HepG2 (cell line): ENCODE data around the gene TSPAN31. TPM values are rescaled to one million over a fixed set of nuclear protein-coding genes. Genes with fewer than 3 reads are reported as not detected.

Experiments used
- ATAD3A ChIP-seq: sonication (generic); formaldehyde crosslinking; IDR thresholded peaks from 2 replicates; pipeline ENCODE4 v1.4.0; 2020; ENCODE audit warnings: missing genetic modification reagents
- JDP2 ChIP-seq: sonication (generic); formaldehyde crosslinking; IDR thresholded peaks from 2 replicates; pipeline ENCODE4 v1.8.1; 2022; ENCODE audit warnings: missing genetic modification reagents, borderline replicate concordance
- KLF6 ChIP-seq: IDR thresholded peaks from 2 replicates; pipeline ENCODE4 v1.8.0; 2016; ENCODE audit warnings: missing biosample characterization, missing genetic modification reagents
- MED1 ChIP-seq: sonication (generic); formaldehyde crosslinking; IDR thresholded peaks from 2 replicates; pipeline ENCODE4 v1.4.0; 2020; ENCODE audit warnings: missing genetic modification reagents
- NFATC3 ChIP-seq: sonication (generic); formaldehyde crosslinking; IDR thresholded peaks from 2 replicates; pipeline ENCODE4 v1.5.1; 2020; ENCODE audit warnings: mild to moderate bottlenecking, missing genetic modification reagents
- NR2F6 ChIP-seq, 2 experiments: IDR thresholded peaks; 2 replicates each; pipeline ENCODE4 v1.6.1; 2016; ENCODE audit warnings: antibody characterized with exemption in 1 of 2, mild to moderate bottlenecking in 1 of 2
- RFXAP ChIP-seq: sonication (generic); formaldehyde crosslinking; IDR thresholded peaks from 2 replicates; pipeline ENCODE4 v1.4.0; 2020; ENCODE audit warnings: missing genetic modification reagents, borderline replicate concordance
- RORA ChIP-seq: sonication (generic); formaldehyde crosslinking; IDR thresholded peaks from 2 replicates; pipeline ENCODE4 v1.5.0; 2020; ENCODE audit warnings: mild to moderate bottlenecking, missing genetic modification reagents, moderate library complexity
- SP140L ChIP-seq: sonication (generic); formaldehyde crosslinking; IDR thresholded peaks from 2 replicates; pipeline ENCODE4 v1.4.0; 2020; ENCODE audit warnings: missing genetic modification reagents, borderline replicate concordance
- THAP11 ChIP-seq: IDR thresholded peaks from 2 replicates; pipeline ENCODE4 v1.6.1; 2016; ENCODE audit warnings: missing biosample characterization, missing genetic modification reagents
- ZHX1 ChIP-seq: sonication (generic); formaldehyde crosslinking; IDR thresholded peaks from 2 replicates; pipeline ENCODE4 v1.8.1; 2022; ENCODE audit warnings: low read depth, mild to moderate bottlenecking, missing genetic modification reagents
- ZKSCAN8 ChIP-seq: IDR thresholded peaks from 2 replicates; pipeline ENCODE4 v1.6.1; 2016; ENCODE audit warnings: borderline replicate concordance, missing genetic modification reagents, missing compliant biosample characterization
- ZNF256 ChIP-seq: sonication (generic); formaldehyde crosslinking; conservative IDR thresholded peaks from 2 replicates; pipeline ENCODE4 v1.4.0; 2020; ENCODE audit warnings: missing genetic modification reagents
- ZNF354B ChIP-seq: sonication (generic); formaldehyde crosslinking; IDR thresholded peaks from 2 replicates; pipeline ENCODE4 v1.8.0; 2022; ENCODE audit warnings: mild to moderate bottlenecking, missing genetic modification reagents
- ZNF431 ChIP-seq: sonication (generic); formaldehyde crosslinking; IDR thresholded peaks from 2 replicates; pipeline ENCODE4 v1.9.0; 2022; ENCODE audit warnings: missing genetic modification reagents, low read depth, mild to moderate bottlenecking, borderline replicate concordance
- ZNF484 ChIP-seq: sonication (generic); formaldehyde crosslinking; IDR thresholded peaks from 2 replicates; pipeline ENCODE4 v1.5.1; 2020; ENCODE audit warnings: mild to moderate bottlenecking, low read depth, missing genetic modification reagents, borderline replicate concordance
- ZNF512 ChIP-seq: sonication (generic); formaldehyde crosslinking; IDR thresholded peaks from 2 replicates; pipeline ENCODE4 v1.4.0; 2020; ENCODE audit warnings: mild to moderate bottlenecking, missing genetic modification reagents
- ZNF619 ChIP-seq: sonication (generic); formaldehyde crosslinking; IDR thresholded peaks from 2 replicates; pipeline ENCODE4 v1.4.0; 2020; ENCODE audit warnings: mild to moderate bottlenecking, missing genetic modification reagents
- ZNF784 ChIP-seq: sonication (generic); formaldehyde crosslinking; IDR thresholded peaks from 2 replicates; pipeline ENCODE4 v1.5.1; 2020; ENCODE audit warnings: missing genetic modification reagents, mild to moderate bottlenecking, borderline replicate concordance
- polyA plus RNA-seq, 8 experiments: library from polyadenylated mRNA; depleted of rRNA in 3 of 8; stranded (reverse) in 7 of 8; unstranded in 1 of 8; fragments of >200 nt; fragmentation: Illumina TruSeq in 4 of 8; extraction: Trizol in 4 of 8; gene quantifications; 2 replicates each; pipeline versions ENCODE4 v1.2.1 to v1.2.3, GENCODE V29; 2011 to 2016; ENCODE audit warnings: low read depth in 4 of 8, missing spikeins in 1 of 8, mixed read lengths in 1 of 8; ENCODE audit not compliant: insufficient read depth in 1 of 8
- total RNA-seq, 5 experiments: library from RNA; depleted of rRNA; stranded (reverse); fragments of >200 nt; fragmentation: Illumina TruSeq; extraction: Trizol; gene quantifications; 2 replicates each; pipeline ENCODE4 v1.2.3, GENCODE V29; 2016; ENCODE audit warnings: low read depth in 1 of 5
- TF ChIP-seq, protein P1 (sequence below): sonication (generic); formaldehyde crosslinking; IDR thresholded peaks from 2 replicates; pipeline ENCODE4 v1.4.0; 2020; ENCODE audit warnings: missing genetic modification reagents, mild to moderate bottlenecking, borderline replicate concordance

The TSPAN31 gene
- total and polyA plus RNA-seq, 2 of the 13 experiments (the other 11 are each of a cell fraction or from before 2014, with no cell fraction given) = 10.4 to 24.6 TPM

- TF ChIP-seq ZNF354B (CRISPR knock-in tag) (no peak), MED1 (0 out of 2 replicates have a peak, but pooled peaks have one; percentile 23), THAP11 (CRISPR knock-in tag) (peak; percentile 50; the same call in 1 of the 2 replicates), ZNF512 (CRISPR knock-in tag) (no peak), RORA (CRISPR knock-in tag) (no peak), ZNF431 (CRISPR knock-in tag) (no peak), RFXAP (CRISPR knock-in tag) (0 out of 2 replicates have a peak, but pooled peaks have one; percentile 23), NFATC3 (no peak), SP140L (no peak), JDP2 (CRISPR knock-in tag) (no peak), ZNF619 (CRISPR knock-in tag) (no peak), ZKSCAN8 (no peak; the same call in 1 of the 2 replicates), ZNF256 (CRISPR knock-in tag) (no peak), ZNF484 (CRISPR knock-in tag) (no peak), KLF6 (CRISPR knock-in tag) (no peak), ZNF784 (no peak), ATAD3A (CRISPR knock-in tag) (no peak), NR2F6 (IDR thresholded peaks at IDR 0.05) (no peak), NR2F6 (CRISPR knock-in tag; IDR thresholded peaks at IDR 0.05) (no peak), ZHX1 (CRISPR knock-in tag) (0 out of 2 replicates have a peak, but pooled peaks have one; percentile 40)
- TF ChIP-seq, protein P1, sequence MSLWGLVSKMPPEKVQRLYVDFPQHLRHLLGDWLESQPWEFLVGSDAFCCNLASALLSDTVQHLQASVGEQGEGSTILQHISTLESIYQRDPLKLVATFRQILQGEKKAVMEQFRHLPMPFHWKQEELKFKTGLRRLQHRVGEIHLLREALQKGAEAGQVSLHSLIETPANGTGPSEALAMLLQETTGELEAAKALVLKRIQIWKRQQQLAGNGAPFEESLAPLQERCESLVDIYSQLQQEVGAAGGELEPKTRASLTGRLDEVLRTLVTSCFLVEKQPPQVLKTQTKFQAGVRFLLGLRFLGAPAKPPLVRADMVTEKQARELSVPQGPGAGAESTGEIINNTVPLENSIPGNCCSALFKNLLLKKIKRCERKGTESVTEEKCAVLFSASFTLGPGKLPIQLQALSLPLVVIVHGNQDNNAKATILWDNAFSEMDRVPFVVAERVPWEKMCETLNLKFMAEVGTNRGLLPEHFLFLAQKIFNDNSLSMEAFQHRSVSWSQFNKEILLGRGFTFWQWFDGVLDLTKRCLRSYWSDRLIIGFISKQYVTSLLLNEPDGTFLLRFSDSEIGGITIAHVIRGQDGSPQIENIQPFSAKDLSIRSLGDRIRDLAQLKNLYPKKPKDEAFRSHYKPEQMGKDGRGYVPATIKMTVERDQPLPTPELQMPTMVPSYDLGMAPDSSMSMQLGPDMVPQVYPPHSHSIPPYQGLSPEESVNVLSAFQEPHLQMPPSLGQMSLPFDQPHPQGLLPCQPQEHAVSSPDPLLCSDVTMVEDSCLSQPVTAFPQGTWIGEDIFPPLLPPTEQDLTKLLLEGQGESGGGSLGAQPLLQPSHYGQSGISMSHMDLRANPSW (CRISPR knock-in tag) = no peak
These were observed 20.3 kb downstream of the TSPAN31 start (continued) for GRCh38 chr12:57765003-57765697.
